NCI-H226 (cell line): ENCODE data around the gene ARMH2.
"Not testable (repeated sequence)": the region's sequence is repeated elsewhere in the genome, so short reads cannot be mapped to it uniquely, and the experiment has no call there.

Experiments
- DNase-seq: peaks from one replicate; pipeline ENCODE4 v3.0.0-alpha.2; 2015

ARMH2 gene

GRCh38 chr6:24761851-24762250, 36.9 kb downstream of the ARMH2 start:
- no peak for DNase-seq

GRCh38 chr6:24761193-24761835, 37.4 kb downstream of the ARMH2 start:
- peak; percentile 38 for DNase-seq

- no peak for DNase-seq
Observed at GRCh38 chr6:24760210-24760609, 38.5 kb downstream of the ARMH2 start.

- DNase-seq, result no peak
Observed at GRCh38 chr6:24759718-24760117, 39.0 kb downstream of the ARMH2 start.

- DNase-seq, result no peak
Observed at GRCh38 chr6:24757611-24758010, 41.1 kb downstream of the ARMH2 start.

- DNase-seq, result no peak
Observed at GRCh38 chr6:24755279-24755678, 43.4 kb downstream of the ARMH2 start.

- DNase-seq, result not testable (repeated sequence)
Observed at GRCh38 chr6:24754378-24754777, 44.3 kb downstream of the ARMH2 start.

- DNase-seq, result no peak
Observed at GRCh38 chr6:24753545-24753944, 45.2 kb downstream of the ARMH2 start.

GRCh38 chr6:24752917-24753492, 45.7 kb downstream of the ARMH2 start:
- DNase-seq, result peak; percentile 62

GRCh38 chr6:24752503-24752902, 46.2 kb downstream of the ARMH2 start:
- no peak for DNase-seq

GRCh38 chr6:24750878-24751277, 47.8 kb downstream of the ARMH2 start:
- not testable (repeated sequence) for DNase-seq

GRCh38 chr6:24749297-24749696, 49.4 kb downstream of the ARMH2 start:
- DNase-seq, result no peak
